HEK293T (cell line): ENCODE results near the gene NOB1.

Experiments
- CTCF ChIA-PET: fragments of 350-600 bp; formaldehyde crosslinking; extraction: SDS; loops from one replicate; lab custom pipeline; 2021; ENCODE audit warnings: antibody characterized with exemption, inconsistent platforms; lab: Yijun Ruan, JAX
- POLR2A ChIA-PET: fragments of 350-600 bp; formaldehyde crosslinking; extraction: SDS; loops from one replicate; lab custom pipeline; 2020; ENCODE audit warnings: antibody characterized with exemption, inconsistent platforms; lab: Yijun Ruan, JAX
- DNase-seq: peaks from one replicate; pipeline ENCODE4 v3.0.0; 2012; ENCODE audit warnings: mixed read lengths; ENCODE audit errors: extremely low spot score
- ARNT ChIP-seq: fragments of 450-650 bp; IDR thresholded peaks from 2 replicates; pipeline ENCODE4 v1.6.1; 2017; ENCODE audit warnings: mild to moderate bottlenecking
- BHLHE40 ChIP-seq: fragments of 450-650 bp; IDR thresholded peaks from 2 replicates; pipeline ENCODE4 v1.6.1; 2016; ENCODE audit warnings: mild to moderate bottlenecking, moderate library complexity, borderline replicate concordance
- CTBP1 ChIP-seq: fragments of 450-650 bp; IDR thresholded peaks from 2 replicates; pipeline ENCODE4 v1.6.1; 2016; ENCODE audit warnings: borderline replicate concordance
- ELF4 ChIP-seq: fragments of 450-650 bp; IDR thresholded peaks from 2 replicates; pipeline ENCODE4 v1.6.1; 2017; ENCODE audit warnings: antibody characterized with exemption
- FOXA1 ChIP-seq: fragments of 450-650 bp; IDR thresholded peaks from 2 replicates; pipeline ENCODE4 v1.6.1; 2016; ENCODE audit warnings: mild to moderate bottlenecking
- FOXK2 ChIP-seq: fragments of 450-650 bp; IDR thresholded peaks from 2 replicates; pipeline ENCODE4 v1.6.1; 2016; ENCODE audit warnings: mild to moderate bottlenecking
- FOXM1 ChIP-seq: fragments of 450-650 bp; IDR thresholded peaks from 2 replicates; pipeline ENCODE4 v1.6.1; 2017; ENCODE audit warnings: mild to moderate bottlenecking, borderline replicate concordance
- HDGF ChIP-seq: fragments of 450-650 bp; IDR thresholded peaks from 2 replicates; pipeline ENCODE4 v1.6.1; 2017; ENCODE audit warnings: antibody characterized with exemption, borderline replicate concordance
- L3MBTL2 ChIP-seq: fragments of 450-650 bp; conservative IDR thresholded peaks from 2 replicates; pipeline ENCODE4 v1.6.1; 2016; ENCODE audit warnings: mild to moderate bottlenecking
- LEF1 ChIP-seq: fragments of 450-650 bp; IDR thresholded peaks from 2 replicates; pipeline ENCODE4 v1.6.1; 2017; ENCODE audit warnings: mild to moderate bottlenecking, borderline replicate concordance
- PKNOX1 ChIP-seq: fragments of 450-650 bp; IDR thresholded peaks from 2 replicates; pipeline ENCODE4 v1.6.1; 2016
- SP1 ChIP-seq: fragments of 450-650 bp; IDR thresholded peaks from 2 replicates; pipeline ENCODE4 v1.6.1; 2017
- SUZ12 ChIP-seq: fragments of 450-650 bp; IDR thresholded peaks from 2 replicates; pipeline ENCODE4 v1.6.1; 2016; ENCODE audit warnings: mild to moderate bottlenecking
- TARDBP ChIP-seq: fragments of 450-650 bp; IDR thresholded peaks from 2 replicates; pipeline ENCODE4 v1.6.1; 2016
- ZNF384 ChIP-seq: fragments of 450-650 bp; IDR thresholded peaks from 2 replicates; pipeline ENCODE4 v1.6.1; 2016

Gene NOB1

GRCh38 chr16:69693916-69694315, 60.8 kb downstream of the NOB1 start:
- DNase-seq, result no peak
- ChIA-PET CTCF (no interaction called here), POLR2A (no interaction called here)
- TF ChIP-seq FOXA1 (no peak), ZNF384 (no peak), SUZ12 (no peak), ARNT (no peak), L3MBTL2 (no peak), HDGF (no peak), FOXK2 (no peak), CTBP1 (no peak), SP1 (no peak), PKNOX1 (no peak)

- CTCF ChIA-PET, result no interaction called here
- POLR2A ChIA-PET, result no interaction called here
- DNase-seq, result no peak
- TF ChIP-seq CTBP1, result no peak
- no peak for TF ChIP-seq ELF4
- no peak for TF ChIP-seq ARNT
- no peak for TF ChIP-seq PKNOX1
- TF ChIP-seq BHLHE40, result no peak
- TF ChIP-seq FOXA1, result no peak
- no peak for TF ChIP-seq FOXK2
- no peak for TF ChIP-seq SP1
- no peak for TF ChIP-seq HDGF
- no peak for TF ChIP-seq FOXM1
- TF ChIP-seq TARDBP, result no peak
- TF ChIP-seq SUZ12, result no peak
- no peak for TF ChIP-seq LEF1
- TF ChIP-seq L3MBTL2, result no peak
Measured at GRCh38 chr16:69691980-69692911, 62.5 kb downstream of the NOB1 start.
